ENCODE measurements around the gene KIF2A.

The KIF2A gene

GRCh38 chr5:62305715-62306322, at the start of gene KIF2A:
TSS of gene KIF2A (plus strand) at chr5:62306206. CDS start at chr5:62306473, 267 bp downstream.
- DNase-seq (ENCODE audit: low read depth), result peak; percentile 86

- no peak for DNase-seq (ENCODE audit: low read depth)
Observed at GRCh38 chr5:62257020-62257367, 49.0 kb upstream of the KIF2A start.

GRCh38 chr5:62258654-62259053, 47.4 kb upstream of the KIF2A start:
- no peak for DNase-seq (ENCODE audit: low read depth)

- no peak for DNase-seq (ENCODE audit: low read depth)
Observed at GRCh38 chr5:62259699-62260250, 46.2 kb upstream of the KIF2A start.

GRCh38 chr5:62260513-62260912, 45.5 kb upstream of the KIF2A start:
- DNase-seq (ENCODE audit: low read depth), result no peak

- no peak for DNase-seq (ENCODE audit: low read depth)
Observed at GRCh38 chr5:62263401-62263800, 42.6 kb upstream of the KIF2A start.

GRCh38 chr5:62265648-62266112, 40.3 kb upstream of the KIF2A start:
- DNase-seq (ENCODE audit: low read depth), result no peak

GRCh38 chr5:62266573-62266972, 39.4 kb upstream of the KIF2A start:
- no peak for DNase-seq (ENCODE audit: low read depth)

GRCh38 chr5:62268234-62268633, 37.8 kb upstream of the KIF2A start:
- no peak for DNase-seq (ENCODE audit: low read depth)

GRCh38 chr5:62268792-62269191, 37.2 kb upstream of the KIF2A start:
- no peak for DNase-seq (ENCODE audit: low read depth)

GRCh38 chr5:62271370-62271769, 34.6 kb upstream of the KIF2A start:
- DNase-seq (ENCODE audit: low read depth), result no peak

- no peak for DNase-seq (ENCODE audit: low read depth)
Observed at GRCh38 chr5:62271870-62272269, 34.1 kb upstream of the KIF2A start.

GRCh38 chr5:62273687-62274086, 32.3 kb upstream of the KIF2A start:
- no peak for DNase-seq (ENCODE audit: low read depth)

- no peak for DNase-seq (ENCODE audit: low read depth)
Observed at GRCh38 chr5:62275581-62275980, 30.4 kb upstream of the KIF2A start.

GRCh38 chr5:62281411-62281810, 24.6 kb upstream of the KIF2A start:
- DNase-seq (ENCODE audit: low read depth), result no peak

- DNase-seq (ENCODE audit: low read depth), result no peak
Observed at GRCh38 chr5:62282064-62282463, 23.9 kb upstream of the KIF2A start.

GRCh38 chr5:62283005-62283404, 23.0 kb upstream of the KIF2A start:
- no peak for DNase-seq (ENCODE audit: low read depth)

- DNase-seq (ENCODE audit: low read depth), result no peak
Observed at GRCh38 chr5:62283861-62284260, 22.1 kb upstream of the KIF2A start.

- DNase-seq (ENCODE audit: low read depth), result no peak
Observed at GRCh38 chr5:62284946-62285891, 20.8 kb upstream of the KIF2A start.

- DNase-seq (ENCODE audit: low read depth), result no peak
Observed at GRCh38 chr5:62286834-62287233, 19.2 kb upstream of the KIF2A start.

GRCh38 chr5:62287237-62287636, 18.8 kb upstream of the KIF2A start:
- DNase-seq (ENCODE audit: low read depth), result no peak

- DNase-seq (ENCODE audit: low read depth), result no peak
Observed at GRCh38 chr5:62288118-62288517, 17.9 kb upstream of the KIF2A start.

GRCh38 chr5:62289813-62290212, 16.2 kb upstream of the KIF2A start:
- no peak for DNase-seq (ENCODE audit: low read depth)
